GM12865 (cell line): ENCODE results near the gene KCTD2.

ENCODE experiments used
- DNase-seq: peaks from one replicate; pipeline ENCODE4 v3.0.0; 2010; ENCODE audit warnings: low read depth
- H3K4me3 ChIP-seq: 2 replicates; pipeline ENCODE4 v1.5.1; 2011; ENCODE audit warnings: mild to moderate bottlenecking, low read depth, low read length, control low read depth
- TF ChIP-seq, protein P1 (sequence below): IDR thresholded peaks from 2 replicates; pipeline ENCODE4 v1.5.1; 2011; ENCODE audit warnings: low read length, control low read depth, low read depth, inconsistent platforms; ENCODE audit not compliant: insufficient read depth; ENCODE audit errors: missing control alignments

KCTD2 gene

GRCh38 chr17:75047398-75048098, 523 bp downstream of the KCTD2 start:
- peak; percentile 33 for DNase-seq
- TF ChIP-seq, protein P1, sequence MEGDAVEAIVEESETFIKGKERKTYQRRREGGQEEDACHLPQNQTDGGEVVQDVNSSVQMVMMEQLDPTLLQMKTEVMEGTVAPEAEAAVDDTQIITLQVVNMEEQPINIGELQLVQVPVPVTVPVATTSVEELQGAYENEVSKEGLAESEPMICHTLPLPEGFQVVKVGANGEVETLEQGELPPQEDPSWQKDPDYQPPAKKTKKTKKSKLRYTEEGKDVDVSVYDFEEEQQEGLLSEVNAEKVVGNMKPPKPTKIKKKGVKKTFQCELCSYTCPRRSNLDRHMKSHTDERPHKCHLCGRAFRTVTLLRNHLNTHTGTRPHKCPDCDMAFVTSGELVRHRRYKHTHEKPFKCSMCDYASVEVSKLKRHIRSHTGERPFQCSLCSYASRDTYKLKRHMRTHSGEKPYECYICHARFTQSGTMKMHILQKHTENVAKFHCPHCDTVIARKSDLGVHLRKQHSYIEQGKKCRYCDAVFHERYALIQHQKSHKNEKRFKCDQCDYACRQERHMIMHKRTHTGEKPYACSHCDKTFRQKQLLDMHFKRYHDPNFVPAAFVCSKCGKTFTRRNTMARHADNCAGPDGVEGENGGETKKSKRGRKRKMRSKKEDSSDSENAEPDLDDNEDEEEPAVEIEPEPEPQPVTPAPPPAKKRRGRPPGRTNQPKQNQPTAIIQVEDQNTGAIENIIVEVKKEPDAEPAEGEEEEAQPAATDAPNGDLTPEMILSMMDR, result no peak
- H3K4me3 ChIP-seq, result peak overlapping the region; percentile 90

DNA sequence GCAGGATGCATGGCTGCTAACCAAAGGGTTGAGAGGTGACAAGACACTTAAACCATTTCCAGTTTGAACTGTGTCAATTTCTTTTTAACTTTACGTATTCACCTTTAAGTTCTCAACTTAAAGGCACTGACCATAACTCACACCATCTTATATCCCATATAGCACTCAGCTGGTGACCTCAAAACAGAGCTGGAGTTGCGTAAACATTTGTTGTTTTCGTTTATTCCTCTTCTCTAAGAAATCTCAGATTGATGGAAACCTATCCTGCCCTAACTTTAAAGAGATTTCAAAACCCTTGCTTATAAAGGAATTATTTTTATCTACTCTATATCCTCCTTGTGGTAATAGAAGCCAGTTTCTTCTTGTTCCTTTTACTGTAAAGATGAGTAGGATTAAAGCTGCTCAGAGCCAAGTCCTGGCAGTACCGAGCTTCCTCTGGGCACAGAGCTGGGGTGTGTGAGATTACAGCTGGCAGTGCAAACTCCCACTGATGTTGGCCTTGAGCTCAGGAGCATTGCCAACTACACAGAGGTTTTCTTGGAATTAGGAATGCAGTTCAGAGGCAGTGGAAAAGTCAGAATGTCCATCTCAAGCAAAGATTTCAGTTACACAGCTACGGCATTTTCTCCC, 1.3 kb downstream of the KCTD2 start:
- DNase-seq, result no peak
- peak overlapping the region; percentile 90 for H3K4me3 ChIP-seq
- TF ChIP-seq, protein P1, result no peak

GRCh38 chr17:75049057-75049456, 2.0 kb downstream of the KCTD2 start:
- TF ChIP-seq, protein P1, result no peak
- H3K4me3 ChIP-seq, result no peak overlapping the region
- no peak for DNase-seq

- TF ChIP-seq, protein P1, result no peak
- H3K4me3 ChIP-seq, result no peak overlapping the region
- DNase-seq, result no peak
Observed at GRCh38 chr17:75049706-75050105, 2.7 kb downstream of the KCTD2 start.

GRCh38 chr17:75051941-75052340, 4.9 kb downstream of the KCTD2 start:
- TF ChIP-seq, protein P1, result no peak

GRCh38 chr17:75059369-75060345, 12.6 kb downstream of the KCTD2 start:
- no peak overlapping the region for H3K4me3 ChIP-seq
- no peak for DNase-seq
- TF ChIP-seq, protein P1, result no peak

More at GRCh38 chr17:75051941-75052340, 4.9 kb downstream of the KCTD2 start:
- no peak for DNase-seq
- H3K4me3 ChIP-seq, result no peak overlapping the region
